Measurements from ENCODE around the gene BMP4.

BMP4 gene

GRCh38 chr14:53943751-53944083 is 12.9 kb downstream of the BMP4 start:
- DNase-seq: no peak

GRCh38 chr14:53942970-53943750 is 13.5 kb downstream of the BMP4 start:
- no peak for DNase-seq

GRCh38 chr14:53938136-53938837 is 18.3 kb downstream of the BMP4 start:
- DNase-seq: no peak

- no peak for DNase-seq
Observed at GRCh38 chr14:53934778-53935414, 21.7 kb downstream of the BMP4 start.

- DNase-seq: no peak
Observed at GRCh38 chr14:53932966-53933365, 23.7 kb downstream of the BMP4 start.

- DNase-seq: peak; percentile 60
Observed at GRCh38 chr14:53929871-53930715, 26.5 kb downstream of the BMP4 start.

GRCh38 chr14:53927171-53927570 is 29.5 kb downstream of the BMP4 start:
- no peak for DNase-seq

- no peak for DNase-seq
Observed at GRCh38 chr14:53925201-53925766, 31.3 kb downstream of the BMP4 start.

- no peak for DNase-seq
Observed at GRCh38 chr14:53924753-53925152, 31.9 kb downstream of the BMP4 start.

- DNase-seq: no peak
Observed at GRCh38 chr14:53921027-53921426, 35.6 kb downstream of the BMP4 start.

GRCh38 chr14:53916239-53916638 is 40.4 kb downstream of the BMP4 start:
- no peak for DNase-seq

- no peak for DNase-seq
Observed at GRCh38 chr14:53915364-53916014, 41.1 kb downstream of the BMP4 start.

- no peak for DNase-seq
Observed at GRCh38 chr14:53912021-53912420, 44.6 kb downstream of the BMP4 start.

- DNase-seq: no peak
Observed at GRCh38 chr14:53908416-53908815, 48.2 kb downstream of the BMP4 start.

GRCh38 chr14:53902307-53902706 is 54.3 kb downstream of the BMP4 start:
- no peak for DNase-seq

GRCh38 chr14:53900499-53900898 is 56.1 kb downstream of the BMP4 start:
- no peak for DNase-seq
